ENCODE measurements around the gene TPRG1L. TPM values are rescaled to one million over a fixed set of nuclear protein-coding genes. Genes with fewer than 3 reads are reported as not detected.

The TPRG1L gene
- total RNA-seq, 1 experiment from 2014 or later: 24.0 TPM

GRCh38 chr1:3599286-3599811 is 25.5 kb upstream of the TPRG1L start:
- no peak overlapping the region for H3K9ac ChIP-seq (ENCODE audit: extremely low read depth, insufficient read length, low read length)

More at GRCh38 chr1:3599286-3599811, 25.5 kb upstream of the TPRG1L start:
- Histone ChIP-seq H2BK5ac (ENCODE audit: insufficient read length, low read length) (no peak overlapping the region), H3K4me2 (ENCODE audit: insufficient read depth, insufficient read length, low read length) (no peak overlapping the region), H3K23ac (ENCODE audit: insufficient read length, low read depth, low read length) (no peak overlapping the region), H3K79me2 (ENCODE audit: insufficient read depth, low read length) (no peaks in the 10 kb centered on the region), H3T11ph (ENCODE audit: low read length) (no peak overlapping the region), H3K23me2 (ENCODE audit: insufficient read length, low read depth, low read length, poor library complexity, severe bottlenecking) (no peaks in the 10 kb centered on the region), H3K4me1 (ENCODE audit: insufficient read depth, low read length) (peaks cover 3% of the 10 kb centered on the region; the same call in 1 of the 2 replicates), H3K56ac (ENCODE audit: insufficient read length, low read depth, low read length) (no peak overlapping the region), H3K79me1 (ENCODE audit: insufficient read depth, low read depth, low read length, poor library complexity, severe bottlenecking) (no peaks in the 10 kb centered on the region), H2AFZ (ENCODE audit: low read length) (no peak overlapping the region), H2BK120ac (ENCODE audit: low read depth, low read length, poor library complexity, severe bottlenecking) (no peak overlapping the region), H2AK5ac (ENCODE audit: insufficient read length, low read length) (no peak overlapping the region), H3K4ac (ENCODE audit: low read depth, low read length) (no peak overlapping the region), H4K8ac (replicated peaks; ENCODE audit: insufficient read length, low read depth, low read length) (no peak overlapping the region), H4K91ac (ENCODE audit: insufficient read length, low read depth, low read length) (no peak overlapping the region), H2BK15ac (ENCODE audit: low read depth, low read length) (no peak overlapping the region), H4K20me1 (ENCODE audit: control insufficient read depth, insufficient read depth, insufficient read length) (no peaks in the 10 kb centered on the region), H2BK20ac (ENCODE audit: low read depth, low read length, poor library complexity, severe bottlenecking) (no peak overlapping the region), H2BK12ac (ENCODE audit: insufficient read length, low read depth, low read length) (no peak overlapping the region), H3K9me3 (ENCODE audit: control insufficient read depth, low read depth, low read length) (no peaks in the 10 kb centered on the region), H4K5ac (ENCODE audit: insufficient read length, low read depth, low read length) (no peak overlapping the region), H3K18ac (ENCODE audit: insufficient read length, low read depth, low read length) (no peak overlapping the region), H3K27ac (ENCODE audit: insufficient read length, low read depth, low read length) (no peak overlapping the region), H3K14ac (ENCODE audit: insufficient read depth, low read length) (no peak overlapping the region; the same call in 1 of the 2 replicates), H3K27me3 (ENCODE audit: insufficient read depth, low read length) (no peaks in the 10 kb centered on the region)
- DNase-seq: no peak
- TF ChIP-seq CTCF (conservative IDR thresholded peaks at IDR 0.05): no peak
- Mint-ChIP-seq H3K27ac (peak overlapping the region in 1 of 3 experiments; percentile 73; a peak in 1 of 7 replicates), H3K36me3 (ENCODE audit: insufficient read depth in 1 of 3, low read depth in 3 of 3) (no peaks in the 10 kb centered on the region; a peak in 2 of 7 replicates), H3K4me3 (no peak overlapping the region; a peak in 1 of 5 replicates), H3K27me3 (ENCODE audit: low read depth) (no peaks in the 10 kb centered on the region), H3K4me1 (peaks cover 13 to 18% of the 10 kb centered on the region in 2 experiments), H3K9me3 (no peaks in the 10 kb centered on the region)
- WGBS (ENCODE audit: extremely low coverage, insufficient read length, low lambda C conversion rate): no CpG with 5 or more reads among the region's 16 CpGs

All from H9 (cell line).